Measurements from ENCODE around the gene PAWR. TPM values are rescaled to one million over a fixed set of nuclear protein-coding genes. Genes with fewer than 3 reads are reported as not detected.

PAWR gene
- total RNA-seq, 1 experiment from 2014 or later: 176 TPM

- peaks cover 74 to 81% of the 10 kb centered on the region in 2 experiments for H3K4me1 Mint-ChIP-seq
- peak overlapping the region; percentile 20 for H4K91ac ChIP-seq (ENCODE audit: insufficient read length, low read depth, low read length)
- no peak overlapping the region for H2AFZ ChIP-seq (ENCODE audit: low read length)
- peak overlapping the region; percentile 41 for H3K56ac ChIP-seq (ENCODE audit: insufficient read length, low read depth, low read length)
- no peaks in the 10 kb centered on the region for H3K79me1 ChIP-seq (ENCODE audit: insufficient read depth, low read depth, low read length, poor library complexity, severe bottlenecking)
- H3K36me3 Mint-ChIP-seq (ENCODE audit: insufficient read depth in 1 of 3, low read depth in 3 of 3): peaks cover 7 to 18% (median 10%) of the 10 kb centered on the region in 3 experiments
- H3K18ac ChIP-seq (ENCODE audit: insufficient read length, low read depth, low read length): peak overlapping the region; percentile 86
- H3K9me3 Mint-ChIP-seq: peaks cover 0 to under 1% of the 10 kb centered on the region in 2 experiments; a peak in 2 of 5 replicates
- peak overlapping the region; percentile 15 to 59; a peak in 4 of 5 replicates for H3K4me3 Mint-ChIP-seq
- peak overlapping the region; percentile 45 for H4K5ac ChIP-seq (ENCODE audit: insufficient read length, low read depth, low read length)
- no peaks in the 10 kb centered on the region for H3K27me3 ChIP-seq (ENCODE audit: insufficient read depth, low read length)
- DNase-seq: peak; percentile 93
- H3K27ac Mint-ChIP-seq: peak overlapping the region; percentile 96 to 100 (median 100)
- no peaks in the 10 kb centered on the region for H3K23me2 ChIP-seq (ENCODE audit: insufficient read length, low read depth, low read length, poor library complexity, severe bottlenecking)
- no peaks in the 10 kb centered on the region for H4K20me1 ChIP-seq (ENCODE audit: control insufficient read depth, insufficient read depth, insufficient read length)
- no peak overlapping the region; the same call in 1 of the 2 replicates for H3K4ac ChIP-seq (ENCODE audit: low read depth, low read length)
- H3K14ac ChIP-seq (ENCODE audit: insufficient read depth, low read length): no peak overlapping the region
- peak overlapping the region; percentile 78 for H2BK5ac ChIP-seq (ENCODE audit: insufficient read length, low read length)
- peak overlapping the region; percentile 91 for H2BK120ac ChIP-seq (ENCODE audit: low read depth, low read length, poor library complexity, severe bottlenecking)
- no peak for TF ChIP-seq CTCF (conservative IDR thresholded peaks at IDR 0.05)
- WGBS (ENCODE audit: extremely low coverage, insufficient read length, low lambda C conversion rate): no CpG with 5 or more reads among the region's 5 CpGs
- peak overlapping the region; percentile 71 for H3T11ph ChIP-seq (ENCODE audit: low read length)
- H3K27me3 Mint-ChIP-seq (ENCODE audit: low read depth): no peaks in the 10 kb centered on the region
- peaks cover 10% of the 10 kb centered on the region; the same call in 1 of the 2 replicates for H3K4me1 ChIP-seq (ENCODE audit: insufficient read depth, low read length)
- no peak overlapping the region for H2BK15ac ChIP-seq (ENCODE audit: low read depth, low read length)
- no peaks in the 10 kb centered on the region for H3K79me2 ChIP-seq (ENCODE audit: insufficient read depth, low read length)
- peak overlapping the region; percentile 18 for H2AK5ac ChIP-seq (ENCODE audit: insufficient read length, low read length)
- H4K8ac ChIP-seq (replicated peaks; ENCODE audit: insufficient read length, low read depth, low read length): no peak overlapping the region
- peak overlapping the region; percentile 98 for H2BK20ac ChIP-seq (ENCODE audit: low read depth, low read length, poor library complexity, severe bottlenecking)
- no peak overlapping the region for H2BK12ac ChIP-seq (ENCODE audit: insufficient read length, low read depth, low read length)
- peak overlapping the region; percentile 99 for H3K27ac ChIP-seq (ENCODE audit: insufficient read length, low read depth, low read length)
- no peak overlapping the region for H3K23ac ChIP-seq (ENCODE audit: insufficient read length, low read depth, low read length)
- H3K4me2 ChIP-seq (ENCODE audit: insufficient read depth, insufficient read length, low read length): peak overlapping the region; percentile 23
- no peaks in the 10 kb centered on the region for H3K9me3 ChIP-seq (ENCODE audit: control insufficient read depth, low read depth, low read length)
- H3K9ac ChIP-seq (ENCODE audit: extremely low read depth, insufficient read length, low read length): peak overlapping the region; percentile 80
These were observed 143.6 kb downstream of the PAWR start for GRCh38 chr12:79547044-79547734.
